HG03571 (cell line): Measurements from ENCODE around the gene FZR1.
A peak's percentile ranks its signal among the peaks of the same experiment; 100 is the strongest.
"Not testable (repeated sequence)": the region's sequence is repeated elsewhere in the genome, so short reads cannot be mapped to it uniquely, and the experiment has no call there.

ENCODE experiments used
- ATAC-seq: cut with Tn5 transposase; IDR thresholded peaks from one replicate; pipeline ENCODE4 v1.9.1; 2021; ENCODE audit not compliant: unreplicated experiment

The FZR1 gene

GRCh38 chr19:3544058-3544376, 37.9 kb downstream of the FZR1 start:
- no peak for ATAC-seq

- ATAC-seq = no peak
These were observed 38.9 kb downstream of the FZR1 start for GRCh38 chr19:3544742-3545668.

GRCh38 chr19:3545669-3546034, 39.5 kb downstream of the FZR1 start:
- no peak for ATAC-seq

- no peak for ATAC-seq
These were observed 40.0 kb downstream of the FZR1 start for GRCh38 chr19:3546119-3546518.

GRCh38 chr19:3547301-3547731, 41.2 kb downstream of the FZR1 start:
- no peak for ATAC-seq

GRCh38 chr19:3547767-3548282, 41.7 kb downstream of the FZR1 start:
- ATAC-seq = no peak

GRCh38 chr19:3548606-3549005, 42.5 kb downstream of the FZR1 start:
- ATAC-seq = no peak

GRCh38 chr19:3549816-3550215, 43.7 kb downstream of the FZR1 start:
- no peak for ATAC-seq

GRCh38 chr19:3550947-3551791, 45.1 kb downstream of the FZR1 start:
- ATAC-seq = no peak

- ATAC-seq = no peak
These were observed 45.6 kb downstream of the FZR1 start for GRCh38 chr19:3551792-3552095.

- ATAC-seq = no peak
These were observed 48.4 kb downstream of the FZR1 start for GRCh38 chr19:3554254-3555083.

GRCh38 chr19:3555653-3556422, 49.7 kb downstream of the FZR1 start:
- no peak for ATAC-seq

- ATAC-seq = no peak
These were observed 50.4 kb downstream of the FZR1 start for GRCh38 chr19:3556423-3556977.

GRCh38 chr19:3556978-3557460, 50.9 kb downstream of the FZR1 start:
- no peak for ATAC-seq

GRCh38 chr19:3557461-3558248, 51.5 kb downstream of the FZR1 start, which contains the start of gene MFSD12:
Gene MFSD12 (minus strand): TSS chr19:3557586. CDS start chr19:3557403, 183 bp downstream.
- peak; percentile 74 for ATAC-seq

- ATAC-seq = no peak
These were observed 57.8 kb downstream of the FZR1 start for GRCh38 chr19:3563709-3564524.

- ATAC-seq = no peak
These were observed 59.0 kb downstream of the FZR1 start for GRCh38 chr19:3565139-3565538.

- ATAC-seq = not testable (repeated sequence)
These were observed 63.9 kb downstream of the FZR1 start for GRCh38 chr19:3570042-3570441.
